Activated T-helper 1 cell treated with anti-CD3 and anti-CD28 coated beads, Interleukin-12 subunit alpha, Interleukin-12 subunit beta, Interleukin-2, Interleukin-4 antibody, amounts not matched to agents 30 ng/mL and 10 ng/mL and 1 ng/mL, durations not matched to agents 14 hours and 24 hours and 36 hours (primary cell): ENCODE results near the gene PAK3. TPM values are rescaled to one million over a fixed set of nuclear protein-coding genes. Genes with fewer than 3 reads are reported as not detected.

Experiments used
- DNase-seq: peaks from one replicate; pipeline ENCODE4 v3.0.0; 2021; ENCODE audit warnings: low spot score
- H3K27ac Mint-ChIP-seq: one replicate; pipeline ENCODE4 v1.8.0; 2021; ENCODE audit warnings: mild to moderate bottlenecking, mixed read lengths
- H3K27me3 Mint-ChIP-seq: one replicate; pipeline ENCODE4 v1.8.0; 2022; ENCODE audit warnings: mild to moderate bottlenecking, moderate library complexity, mixed read lengths; ENCODE audit not compliant: insufficient read depth
- H3K36me3 Mint-ChIP-seq: one replicate; pipeline ENCODE4 v1.8.0; 2021; ENCODE audit warnings: low read depth, mixed read lengths
- H3K4me1 Mint-ChIP-seq: one replicate; pipeline ENCODE4 v1.8.0; 2021; ENCODE audit warnings: low read depth, mixed read lengths
- H3K4me3 Mint-ChIP-seq: one replicate; pipeline ENCODE4 v1.8.0; 2021; ENCODE audit warnings: mild to moderate bottlenecking, moderate library complexity, mixed read lengths
- H3K9me3 Mint-ChIP-seq: one replicate; pipeline ENCODE4 v1.8.0; 2021; ENCODE audit warnings: mixed read lengths
- intact Hi-C: fragments of 100-400 bp; cut with micrococcal nuclease; formaldehyde crosslinking; loops from one replicate; pipeline ENCODE4 v1.15.1; 2024
- total RNA-seq: library from RNA; stranded (reverse); gene quantifications from 2 replicates; pipeline ENCODE4 v1.2.3, GENCODE V29; 2022

Gene PAK3
- 0.03 TPM in 1 of 2 replicates, not detected in the other for total RNA-seq

DNA sequence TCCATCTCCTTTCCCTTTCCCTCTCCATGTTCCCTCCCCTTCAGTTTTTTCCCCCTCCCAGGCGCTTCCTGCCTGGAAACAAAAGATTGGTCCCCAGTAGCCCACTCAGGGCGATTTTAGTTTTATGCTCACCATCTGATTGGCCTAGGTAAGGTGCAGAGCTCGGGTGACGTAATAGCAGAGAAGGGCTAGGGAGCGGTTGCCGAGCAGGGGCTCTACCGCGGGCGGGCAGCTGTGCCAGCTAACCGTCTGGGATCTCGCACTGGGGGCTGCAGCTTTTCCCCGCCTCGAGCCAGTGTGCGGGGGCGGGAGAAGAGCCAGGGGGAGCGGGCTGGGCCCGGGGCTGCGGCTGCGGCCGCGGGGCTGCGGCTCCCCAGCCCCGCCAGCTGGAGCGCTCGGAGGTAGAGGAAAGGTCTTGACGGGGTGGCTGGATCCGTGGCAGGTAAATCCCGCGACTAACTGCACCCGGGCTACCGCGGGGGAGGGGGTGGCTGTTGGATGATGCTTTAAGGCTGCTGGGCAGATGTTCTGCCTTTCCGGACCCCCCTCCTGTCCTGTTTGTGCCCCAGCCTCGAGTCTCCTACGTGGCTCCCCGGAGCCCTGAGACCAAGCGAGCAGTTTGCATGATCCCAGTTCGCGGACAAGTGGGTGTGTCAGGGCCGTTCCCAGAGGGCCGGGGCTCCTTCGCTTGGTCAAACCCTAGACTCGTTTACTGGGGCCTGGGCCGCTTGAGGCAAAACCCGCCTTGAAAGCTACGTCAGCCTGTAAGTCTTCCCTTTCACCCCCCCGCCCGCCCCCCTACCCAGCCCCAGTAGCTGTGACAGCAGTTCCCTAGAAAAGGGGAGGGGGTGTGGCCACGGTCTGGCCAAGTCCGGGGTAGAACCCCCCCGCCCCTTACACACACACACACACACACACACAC lies at the start of gene PAK3:
Gene PAK3, plus strand, starts transcription at position 218 of the 922 bp plus-strand sequence. CDS start 26,913 bp downstream, outside the sequence.
- peaks cover 24% of the 10 kb centered on the region for H3K27me3 Mint-ChIP-seq
- intact Hi-C loops, result loop anchor here (5.0 kb wide), 1 partner anchor 71 kb away; no protein-coding TSS in a partner anchor
- no peaks in the 10 kb centered on the region for H3K36me3 Mint-ChIP-seq
- peak within 1 kb of the TSS; percentile 78 for H3K4me3 Mint-ChIP-seq
- H3K27ac Mint-ChIP-seq, result no peak within 1 kb of the TSS
- H3K4me1 Mint-ChIP-seq, result peaks cover 15% of the 10 kb centered on the region
- DNase-seq, result no peak
- no peaks in the 10 kb centered on the region for H3K9me3 Mint-ChIP-seq

DNA sequence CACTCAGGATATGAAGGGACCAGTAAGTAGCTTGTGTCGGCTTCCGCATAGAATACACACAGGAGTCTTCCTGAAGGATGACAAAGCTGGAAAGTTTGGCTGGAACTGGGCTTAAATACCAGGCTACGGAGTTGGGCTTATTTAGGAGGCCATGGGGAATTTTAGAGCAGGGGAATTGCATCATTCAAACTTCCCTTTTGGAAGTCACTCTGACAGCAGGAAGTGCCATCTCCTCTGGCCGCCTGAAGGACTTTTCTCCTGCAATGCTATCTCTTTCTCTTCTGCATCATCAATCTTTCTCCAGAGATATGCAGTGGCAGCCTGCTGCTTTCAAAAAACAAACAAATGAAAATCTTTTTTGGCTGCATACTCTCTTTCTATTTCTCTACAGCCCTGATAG lies 48.4 kb upstream of the PAK3 start:
- Mint-ChIP-seq H3K9me3 (no peaks in the 10 kb centered on the region), H3K4me3 (no peak overlapping the region), H3K4me1 (no peaks in the 10 kb centered on the region), H3K27ac (no peak overlapping the region), H3K27me3 (no peaks in the 10 kb centered on the region), H3K36me3 (no peaks in the 10 kb centered on the region)
- intact Hi-C loops, result no loop called here
- DNase-seq, result no peak

DNA sequence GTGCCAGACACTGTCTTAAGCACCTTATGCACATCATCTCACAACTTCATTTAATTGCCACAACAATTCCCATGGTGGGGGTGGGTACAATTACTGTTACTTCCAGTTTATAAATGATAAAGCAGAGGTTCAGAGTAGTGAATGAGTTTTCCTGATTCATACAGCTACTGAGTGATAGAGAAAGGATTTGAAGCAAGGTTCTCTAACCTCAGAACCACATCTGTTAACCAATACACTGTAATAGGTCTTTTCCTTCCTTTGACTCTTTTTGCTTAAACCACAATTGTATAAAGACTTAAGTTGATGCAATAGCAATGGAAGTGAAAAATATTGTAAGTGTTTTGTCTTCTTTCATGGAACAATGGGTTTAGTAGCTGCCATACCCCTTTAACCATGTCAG lies 43.5 kb upstream of the PAK3 start:
- Mint-ChIP-seq H3K4me3 (no peak overlapping the region), H3K4me1 (no peaks in the 10 kb centered on the region), H3K9me3 (no peaks in the 10 kb centered on the region), H3K27ac (no peak overlapping the region), H3K27me3 (peaks cover 2% of the 10 kb centered on the region), H3K36me3 (no peaks in the 10 kb centered on the region)
- intact Hi-C loops, result no loop called here
- no peak for DNase-seq

DNA sequence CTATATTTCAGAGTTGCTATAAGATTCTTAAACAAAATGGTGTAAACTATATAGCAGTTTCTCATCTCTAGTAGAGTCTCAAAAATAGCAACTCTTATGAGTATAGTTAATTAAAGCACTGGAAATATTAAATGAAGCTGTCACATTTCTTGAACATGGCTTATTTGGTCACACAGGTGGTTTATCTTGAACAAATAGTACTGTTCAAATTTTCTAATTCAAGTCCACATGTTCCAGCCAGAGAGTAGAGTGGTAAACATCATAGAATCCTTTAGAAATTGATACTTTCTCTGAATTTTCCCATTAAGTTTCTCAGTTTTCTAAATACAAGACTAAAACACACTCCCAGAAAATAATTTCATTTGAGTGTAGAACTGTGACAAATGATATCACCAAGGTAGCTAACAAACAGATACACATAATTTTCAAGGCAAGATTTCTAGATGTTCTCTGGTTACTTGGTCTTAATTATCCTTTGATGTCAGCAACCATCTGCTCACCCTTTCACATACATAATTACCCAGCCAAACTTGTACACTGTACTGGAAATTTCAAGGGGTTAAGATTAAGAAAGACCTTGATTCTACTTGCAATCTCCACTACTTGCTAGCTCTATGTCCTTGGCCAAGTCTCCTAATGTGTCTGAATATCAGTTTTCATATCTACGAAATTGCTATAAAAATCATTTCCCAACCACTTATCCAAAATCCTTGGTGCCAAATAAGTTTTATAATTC lies 24.3 kb upstream of the PAK3 start:
- Mint-ChIP-seq H3K27ac (no peak overlapping the region), H3K4me1 (no peaks in the 10 kb centered on the region), H3K27me3 (peaks cover 2% of the 10 kb centered on the region), H3K36me3 (no peaks in the 10 kb centered on the region), H3K9me3 (no peaks in the 10 kb centered on the region), H3K4me3 (no peak overlapping the region)
- DNase-seq, result no peak
- intact Hi-C loops, result no loop called here

DNA sequence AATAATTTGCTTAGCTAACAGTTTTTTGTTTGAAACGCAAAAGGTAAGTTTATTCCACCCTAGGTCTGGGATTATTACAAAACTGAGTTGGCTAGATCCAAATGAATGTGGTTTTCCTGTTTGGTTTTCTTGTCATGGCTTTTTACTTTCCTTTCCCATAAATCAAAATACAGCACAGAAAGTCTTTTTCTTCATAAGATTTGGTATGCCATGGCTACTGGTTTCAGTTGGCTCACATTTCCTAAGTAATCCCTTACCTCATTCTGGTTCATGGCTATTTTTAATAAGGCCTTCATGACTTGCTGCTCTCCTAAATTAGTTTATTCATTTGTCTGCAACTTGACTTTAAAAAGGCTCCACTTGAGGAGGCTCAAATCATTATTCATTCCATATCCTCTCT lies 12.9 kb upstream of the PAK3 start:
- no peak for DNase-seq
- H3K4me1 Mint-ChIP-seq, result no peaks in the 10 kb centered on the region
- H3K27ac Mint-ChIP-seq, result no peak overlapping the region
- H3K36me3 Mint-ChIP-seq, result no peaks in the 10 kb centered on the region
- intact Hi-C loops, result no loop called here
- no peak overlapping the region for H3K4me3 Mint-ChIP-seq
- H3K9me3 Mint-ChIP-seq, result no peaks in the 10 kb centered on the region
- peaks cover 2% of the 10 kb centered on the region for H3K27me3 Mint-ChIP-seq

DNA sequence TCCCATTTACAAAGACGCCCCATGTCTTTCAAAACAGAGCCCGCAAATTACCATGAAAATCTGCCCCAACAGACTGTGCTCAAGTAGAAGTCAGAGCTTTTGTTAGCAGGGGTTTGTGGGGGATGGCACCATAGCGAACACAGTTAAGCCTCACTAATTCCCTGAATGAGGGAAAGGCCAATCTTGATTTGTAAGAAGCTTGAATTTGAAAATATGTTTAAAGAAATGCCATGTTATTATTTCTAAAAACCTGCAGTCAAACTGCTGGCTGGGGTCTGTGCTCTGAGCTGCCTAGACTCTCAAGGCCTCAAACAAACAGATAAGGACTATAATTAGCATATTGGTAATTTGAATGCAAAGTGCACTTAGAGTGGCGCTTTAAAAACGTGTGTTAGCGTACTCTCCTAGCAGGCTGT lies 9.4 kb upstream of the PAK3 start:
- no peaks in the 10 kb centered on the region for H3K36me3 Mint-ChIP-seq

DNA sequence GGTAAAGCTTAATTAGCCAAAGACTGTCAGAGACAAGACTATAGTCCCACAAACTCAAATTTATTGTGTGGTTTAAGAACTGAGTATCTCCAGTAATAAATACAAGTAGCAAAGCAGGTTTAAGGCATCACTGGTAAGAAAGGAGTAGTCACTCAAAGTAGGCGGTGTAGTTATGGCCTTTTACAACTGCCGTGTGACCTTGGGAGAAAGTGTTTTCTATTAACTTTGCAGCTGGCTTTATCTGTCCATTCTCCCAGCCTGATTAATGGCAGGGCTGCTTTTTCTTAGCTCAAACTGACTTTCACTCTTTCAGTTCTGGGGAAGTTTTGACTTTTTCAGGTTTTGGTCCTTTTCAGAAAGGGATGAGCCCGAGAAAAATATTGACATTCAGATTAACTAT lies 7.4 kb upstream of the PAK3 start:
- Mint-ChIP-seq H3K4me3 (no peak overlapping the region), H3K9me3 (no peaks in the 10 kb centered on the region), H3K36me3 (no peaks in the 10 kb centered on the region), H3K4me1 (no peaks in the 10 kb centered on the region), H3K27me3 (peaks cover 11% of the 10 kb centered on the region), H3K27ac (no peak overlapping the region)
- DNase-seq, result no peak
- intact Hi-C loops, result no loop called here

More for the DNA sequence above, 9.4 kb upstream of the PAK3 start:
- intact Hi-C loops, result no loop called here
- DNase-seq, result no peak
- Mint-ChIP-seq H3K27me3 (peaks cover 6% of the 10 kb centered on the region), H3K9me3 (no peaks in the 10 kb centered on the region), H3K27ac (no peak overlapping the region), H3K4me1 (no peaks in the 10 kb centered on the region), H3K4me3 (no peak overlapping the region)

DNA sequence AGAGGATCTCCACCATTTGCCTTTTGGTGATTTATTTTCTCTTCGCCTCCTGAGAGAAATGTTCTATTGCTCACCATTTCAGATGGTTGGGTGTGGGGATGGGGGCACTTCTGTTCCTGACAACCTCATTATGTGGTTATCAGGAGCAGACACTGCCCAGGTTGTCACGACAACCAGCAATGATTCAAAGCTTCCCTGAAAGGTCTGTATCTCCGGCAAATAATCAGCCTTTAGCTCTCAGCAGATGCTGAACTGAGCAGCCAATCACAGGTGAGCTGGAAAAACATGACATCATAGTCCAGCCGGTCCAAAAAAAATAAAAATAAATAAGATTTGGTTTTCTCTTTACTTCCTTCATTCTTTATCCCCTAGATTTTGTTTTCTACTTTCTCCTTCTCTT lies 5.5 kb upstream of the PAK3 start:
- Mint-ChIP-seq H3K4me1 (peaks cover 4% of the 10 kb centered on the region), H3K9me3 (no peaks in the 10 kb centered on the region), H3K36me3 (no peaks in the 10 kb centered on the region), H3K4me3 (no peak overlapping the region), H3K27me3 (peaks cover 21% of the 10 kb centered on the region), H3K27ac (no peak overlapping the region)
- intact Hi-C loops, result no loop called here
- no peak for DNase-seq

DNA sequence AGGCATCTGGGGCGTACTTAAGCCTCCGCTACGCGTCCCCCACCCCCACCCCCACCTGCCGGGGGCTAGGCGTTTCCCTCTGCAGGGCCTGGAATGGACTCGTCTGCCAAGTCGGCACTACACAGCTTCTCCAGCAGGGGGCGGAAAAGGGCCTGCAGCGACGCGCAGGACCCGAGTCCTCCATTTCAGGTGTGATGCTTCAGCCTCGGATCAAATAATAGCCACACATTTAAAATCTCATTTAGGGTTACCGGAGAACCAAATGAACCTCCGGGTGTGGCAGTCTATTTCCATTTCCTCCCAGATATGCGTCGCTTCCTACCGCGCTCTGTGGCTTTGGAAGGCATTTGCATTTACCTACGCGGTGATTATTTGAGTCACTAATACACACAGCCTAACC lies 2.9 kb downstream of the PAK3 start:
- H3K27me3 Mint-ChIP-seq, result peaks cover 18% of the 10 kb centered on the region
- H3K36me3 Mint-ChIP-seq, result no peaks in the 10 kb centered on the region
- no peaks in the 10 kb centered on the region for H3K9me3 Mint-ChIP-seq
- intact Hi-C loops, result loop anchor here (1.0 to 5.0 kb wide), 3 partner anchors 24 to 145 kb away; no protein-coding TSS in a partner anchor
- H3K4me1 Mint-ChIP-seq, result peaks cover 15% of the 10 kb centered on the region
- peak; percentile 27 for DNase-seq
- no peak overlapping the region for H3K4me3 Mint-ChIP-seq
- H3K27ac Mint-ChIP-seq, result no peak overlapping the region

DNA sequence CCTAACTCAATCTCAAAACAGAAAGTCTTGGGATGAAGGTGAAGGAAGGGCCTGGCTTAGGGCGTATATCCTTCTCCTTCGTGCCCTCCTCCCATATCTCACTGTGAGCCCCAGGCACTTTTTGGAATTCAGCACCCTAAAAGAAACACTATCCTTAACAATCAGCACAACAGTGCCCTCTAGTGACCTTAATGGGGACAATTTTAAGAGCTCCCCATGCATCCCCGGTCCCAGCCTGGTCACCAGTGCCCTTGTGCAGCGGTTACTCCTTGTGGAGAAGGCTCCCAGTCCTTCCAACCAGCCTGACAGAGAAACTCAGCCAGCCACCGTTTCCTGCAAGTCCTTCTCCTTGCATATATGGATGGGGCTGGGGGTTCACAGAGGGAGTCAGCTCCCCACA lies 4.2 kb downstream of the PAK3 start:
- Mint-ChIP-seq H3K36me3 (no peaks in the 10 kb centered on the region), H3K4me3 (no peak overlapping the region), H3K27ac (no peak overlapping the region), H3K9me3 (no peaks in the 10 kb centered on the region), H3K27me3 (peaks cover 9% of the 10 kb centered on the region), H3K4me1 (peaks cover 13% of the 10 kb centered on the region)
- no peak for DNase-seq
- intact Hi-C loops, result loop anchor here (1.0 kb wide), 1 partner anchor 108 kb away; no protein-coding TSS in a partner anchor

DNA sequence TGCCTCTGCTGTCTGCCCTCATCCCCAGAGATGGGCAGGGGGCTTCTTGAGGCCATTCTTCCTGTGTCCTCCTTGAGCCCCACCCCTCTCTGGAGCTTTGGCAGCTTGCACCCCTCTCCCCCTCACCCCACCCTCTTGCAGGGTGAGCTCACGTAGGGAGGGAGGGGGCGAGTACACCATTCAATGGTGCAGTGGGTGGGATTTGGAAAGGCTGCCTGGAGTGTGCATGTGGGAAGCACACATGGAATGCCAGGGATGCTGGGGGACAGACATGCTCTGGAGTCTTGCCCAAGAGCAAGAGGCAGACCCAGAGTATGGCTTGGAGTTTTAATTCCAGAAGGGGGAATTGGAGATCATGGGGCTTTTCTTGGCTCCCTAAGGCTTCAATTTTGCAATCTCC lies 5.6 kb downstream of the PAK3 start:
- Mint-ChIP-seq H3K9me3 (no peaks in the 10 kb centered on the region), H3K36me3 (no peaks in the 10 kb centered on the region), H3K27me3 (peaks cover 5% of the 10 kb centered on the region), H3K4me3 (no peak overlapping the region), H3K4me1 (peaks cover 5% of the 10 kb centered on the region), H3K27ac (no peak overlapping the region)
- no peak for DNase-seq
- intact Hi-C loops, result no loop called here

DNA sequence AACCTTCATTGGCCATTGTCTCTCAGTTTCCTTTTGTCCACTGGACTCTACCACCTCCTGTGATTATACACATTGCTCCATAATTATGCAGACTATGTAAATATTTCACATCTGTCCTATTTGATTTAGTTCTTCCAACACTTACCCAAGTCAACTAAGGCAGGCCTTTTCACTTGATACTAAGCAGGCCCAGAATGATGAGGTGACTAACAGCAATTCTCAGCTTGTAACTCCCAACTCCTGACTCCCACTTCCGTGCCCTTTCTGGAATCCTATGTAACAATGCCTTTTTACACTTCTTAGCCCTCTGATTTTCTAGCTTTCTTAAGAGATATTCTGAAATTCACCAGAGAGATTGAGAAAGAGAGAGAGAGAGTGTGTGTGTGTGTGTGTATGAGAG lies 6.6 kb downstream of the PAK3 start:
- H3K27ac Mint-ChIP-seq, result no peak overlapping the region
- no peak for DNase-seq
- no peaks in the 10 kb centered on the region for H3K9me3 Mint-ChIP-seq
- no peak overlapping the region for H3K4me3 Mint-ChIP-seq
- intact Hi-C loops, result no loop called here
- no peaks in the 10 kb centered on the region for H3K36me3 Mint-ChIP-seq
- H3K4me1 Mint-ChIP-seq, result peaks cover 5% of the 10 kb centered on the region
- peaks cover under 1% of the 10 kb centered on the region for H3K27me3 Mint-ChIP-seq

DNA sequence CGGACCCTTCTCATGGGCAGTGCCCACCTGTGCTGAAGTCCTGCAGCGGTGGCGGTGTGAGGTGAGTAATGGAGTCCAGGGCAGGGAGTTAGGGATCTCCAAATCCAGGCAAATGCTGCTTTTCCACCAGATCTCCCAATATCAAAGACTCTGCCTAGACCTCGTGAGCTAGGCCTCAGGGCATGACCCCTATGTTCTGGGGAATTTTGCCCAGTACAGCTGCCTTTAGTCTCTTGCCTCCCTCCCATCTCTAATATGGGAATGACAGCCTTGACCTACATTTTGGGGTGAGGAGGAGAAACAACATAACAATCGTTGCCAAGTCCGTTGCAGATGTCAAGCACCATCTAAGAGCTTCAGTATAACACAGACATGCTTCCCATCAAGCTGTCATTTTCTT lies 7.3 kb downstream of the PAK3 start:
- no peaks in the 10 kb centered on the region for H3K27me3 Mint-ChIP-seq
- no peaks in the 10 kb centered on the region for H3K36me3 Mint-ChIP-seq
- peaks cover 5% of the 10 kb centered on the region for H3K4me1 Mint-ChIP-seq
- intact Hi-C loops, result no loop called here
- H3K27ac Mint-ChIP-seq, result no peak overlapping the region
- H3K9me3 Mint-ChIP-seq, result no peaks in the 10 kb centered on the region
- DNase-seq, result no peak
- H3K4me3 Mint-ChIP-seq, result no peak overlapping the region
